T-helper 2 cell (primary cell): ENCODE results near the gene LRRC23.

Experiments
- DNase-seq, 5 experiments: peaks; one replicate each; pipeline versions ENCODE4 v3.0.0 to v3.0.0-alpha.2; 2012 to 2022

The LRRC23 gene

GRCh38 chr12:6927379-6928021 is 22.9 kb downstream of the LRRC23 start, which contains the start of gene ATN1:
Gene ATN1, plus strand, starts transcription at chr12:6927959. Its CDS starts 6,043 bp downstream, at chr12:6934002.
- DNase-seq: peak in 2 of 5 experiments; percentile 42 to 62

GRCh38 chr12:6928022-6928702 is 23.5 kb downstream of the LRRC23 start:
- peak in 1 of 5 experiments; percentile 24 for DNase-seq

GRCh38 chr12:6928703-6929407 is 24.2 kb downstream of the LRRC23 start:
- DNase-seq: peak in 1 of 5 experiments; percentile 14

- DNase-seq: no peak
Measured at GRCh38 chr12:6929466-6930452, 25.1 kb downstream of the LRRC23 start.

GRCh38 chr12:6932766-6933165 is 28.1 kb downstream of the LRRC23 start:
- peak in 1 of 5 experiments; percentile 57 for DNase-seq

- no peak for DNase-seq
Measured at GRCh38 chr12:6934110-6934509, 29.5 kb downstream of the LRRC23 start.

GRCh38 chr12:6935371-6936193 is 31.0 kb downstream of the LRRC23 start:
- no peak for DNase-seq

GRCh38 chr12:6936194-6936635 is 31.6 kb downstream of the LRRC23 start:
- DNase-seq: no peak

GRCh38 chr12:6936636-6937480 is 32.2 kb downstream of the LRRC23 start:
- peak in 3 of 5 experiments; percentile 41 to 84 (median 48) for DNase-seq

GRCh38 chr12:6937481-6938352 is 33.1 kb downstream of the LRRC23 start:
- DNase-seq: peak; percentile 84 to 98 (median 92)

- no peak for DNase-seq
Measured at GRCh38 chr12:6938353-6939190, 34.0 kb downstream of the LRRC23 start.

GRCh38 chr12:6939191-6939540 is 34.5 kb downstream of the LRRC23 start:
- DNase-seq: no peak

GRCh38 chr12:6941267-6941666 is 36.6 kb downstream of the LRRC23 start:
- DNase-seq: no peak

- DNase-seq: no peak
Measured at GRCh38 chr12:6941782-6942181, 37.2 kb downstream of the LRRC23 start.

- no peak for DNase-seq
Measured at GRCh38 chr12:6942331-6942665, 37.7 kb downstream of the LRRC23 start.

- peak in 4 of 5 experiments; percentile 61 to 95 (median 80) for DNase-seq
Measured at GRCh38 chr12:6943389-6943721, 38.7 kb downstream of the LRRC23 start.

- DNase-seq: peak in 4 of 5 experiments; percentile 64 to 94 (median 80)
Measured at GRCh38 chr12:6943722-6944380, 39.2 kb downstream of the LRRC23 start, which contains the start of the genes C12orf57 and RNU7-1. Gene C12orf57, plus strand, starts transcription at chr12:6944022. Its CDS starts 100 bp downstream, at chr12:6944122. Gene RNU7-1, plus strand, starts transcription at chr12:6943816.
